Right hindlimb (tissue), 1 donor: ENCODE measurements around the gene MUL1.
"Not testable (repeated sequence)": the region's sequence is repeated elsewhere in the genome, so short reads cannot be mapped to it uniquely, and the experiment has no call there.

Experiments used
- DNase-seq: peaks from one replicate; pipeline ENCODE4 v3.0.0-alpha.2; 2018

Gene MUL1

GRCh38 chr1:20511518-20512428 is 3.8 kb upstream of the MUL1 start:
- no peak for DNase-seq

DNA sequence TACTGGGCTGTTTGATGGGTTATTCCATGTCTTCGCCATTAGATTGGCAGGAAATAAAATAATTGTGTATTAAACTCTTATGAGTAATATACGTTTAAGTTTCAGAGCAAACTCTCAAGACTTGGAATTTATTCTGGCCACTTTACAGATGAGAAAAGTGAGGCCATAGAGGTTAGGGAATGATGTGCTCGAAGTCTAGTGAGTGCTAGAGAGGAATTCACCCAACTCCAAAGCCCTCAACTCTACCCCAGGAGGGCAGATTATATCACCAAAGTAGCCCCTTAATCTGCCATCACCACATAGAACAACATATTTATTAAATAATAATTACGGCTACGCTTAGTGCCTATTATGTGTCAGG is 440 bp upstream of the MUL1 start:
- DNase-seq = no peak

DNA sequence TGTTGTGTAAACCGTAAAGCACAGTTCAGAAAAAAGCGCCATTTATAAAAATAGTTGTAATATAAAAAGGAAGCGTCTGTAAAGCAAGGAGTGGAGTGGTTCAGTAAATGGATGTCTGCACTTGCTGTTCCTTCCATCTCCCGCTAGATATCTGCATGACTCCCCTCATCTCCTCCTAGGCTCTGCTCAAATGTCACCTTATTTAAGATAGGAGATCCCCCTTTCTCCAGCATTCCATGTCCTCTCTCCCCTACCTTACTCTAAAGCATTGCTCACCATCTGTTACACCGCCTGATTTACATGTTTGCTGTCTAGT is 745 bp downstream of the MUL1 start:
- DNase-seq = no peak

DNA sequence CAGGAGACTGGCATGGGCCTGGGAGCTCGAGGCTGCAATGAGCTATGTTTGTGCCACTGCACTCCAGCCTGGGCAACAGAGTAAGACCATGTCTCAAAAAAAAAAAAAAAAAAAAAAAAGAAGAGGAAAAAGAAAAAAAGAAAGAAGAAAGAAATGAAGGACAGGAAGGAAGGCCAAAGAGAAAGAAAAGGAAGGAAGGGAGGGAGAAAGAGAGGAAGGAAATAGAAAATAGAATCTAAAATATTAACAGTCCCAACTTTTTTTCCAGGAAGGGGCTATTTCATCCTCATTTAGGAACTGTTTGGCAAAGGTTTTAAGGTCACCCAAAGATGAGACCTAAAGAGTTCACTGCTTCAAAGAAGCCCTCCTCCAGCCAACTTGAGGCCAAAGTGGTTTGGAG is 2.5 kb downstream of the MUL1 start:
- no peak for DNase-seq

GRCh38 chr1:20500716-20501115 is 7.2 kb downstream of the MUL1 start:
- DNase-seq = no peak

DNA sequence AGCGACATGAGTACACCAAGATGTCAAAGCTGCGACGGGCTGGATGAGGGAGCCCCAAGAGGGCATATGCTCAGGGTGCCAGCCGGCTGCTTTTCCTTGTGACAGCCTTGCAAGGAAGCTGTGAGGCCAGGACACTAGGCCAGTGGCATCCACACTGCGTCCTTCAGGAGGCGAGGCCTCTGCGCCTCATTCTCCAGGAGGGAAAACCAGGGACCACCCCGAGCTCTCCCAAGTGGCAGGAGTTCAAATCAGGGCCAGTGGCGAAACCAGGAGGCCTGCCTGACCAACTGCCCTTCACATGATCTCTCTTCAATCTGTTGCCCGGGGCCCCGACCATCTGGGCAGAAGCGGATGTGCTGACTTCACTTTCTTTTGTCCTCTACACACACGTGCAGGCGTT is 8.2 kb downstream of the MUL1 start:
- no peak for DNase-seq

DNA sequence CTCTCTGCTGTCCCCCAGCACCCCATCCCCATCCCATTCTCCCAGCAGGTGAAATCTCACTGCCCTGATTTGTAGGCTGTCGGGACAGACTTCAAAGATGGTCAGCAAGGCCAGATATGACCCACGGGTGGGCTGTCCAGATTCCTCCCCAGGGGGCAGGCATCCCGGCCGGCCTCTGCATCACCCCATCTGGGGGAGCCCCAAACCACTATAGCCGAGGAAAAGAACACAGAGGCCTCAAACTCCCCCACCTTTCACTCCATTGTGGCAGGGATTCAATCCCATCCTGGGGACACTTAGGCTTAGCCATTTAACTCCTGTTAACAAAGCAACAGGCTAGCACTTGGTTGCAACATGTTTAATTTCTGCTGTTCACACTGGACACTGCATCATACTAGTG is 8.8 kb downstream of the MUL1 start:
- DNase-seq = no peak

DNA sequence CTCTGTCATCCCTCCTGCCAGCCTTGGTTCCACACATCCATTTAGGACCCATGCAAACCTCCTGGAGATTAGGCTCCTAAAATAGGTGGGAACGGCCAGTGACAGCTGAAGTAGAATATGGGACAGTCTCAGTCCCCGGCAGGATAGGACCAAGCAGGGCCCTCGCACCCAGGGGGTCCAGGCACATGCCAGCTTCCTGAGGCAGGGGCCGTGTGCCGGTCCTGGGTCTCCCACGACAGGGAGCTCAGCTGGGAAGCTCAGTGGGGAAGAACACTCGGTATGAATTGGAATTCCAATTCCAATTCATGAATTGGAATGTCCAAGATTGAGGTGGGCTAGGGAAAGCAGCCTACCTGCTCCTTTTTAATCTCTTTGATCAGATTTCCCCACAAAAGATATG is 9.8 kb downstream of the MUL1 start:
- DNase-seq = no peak

DNA sequence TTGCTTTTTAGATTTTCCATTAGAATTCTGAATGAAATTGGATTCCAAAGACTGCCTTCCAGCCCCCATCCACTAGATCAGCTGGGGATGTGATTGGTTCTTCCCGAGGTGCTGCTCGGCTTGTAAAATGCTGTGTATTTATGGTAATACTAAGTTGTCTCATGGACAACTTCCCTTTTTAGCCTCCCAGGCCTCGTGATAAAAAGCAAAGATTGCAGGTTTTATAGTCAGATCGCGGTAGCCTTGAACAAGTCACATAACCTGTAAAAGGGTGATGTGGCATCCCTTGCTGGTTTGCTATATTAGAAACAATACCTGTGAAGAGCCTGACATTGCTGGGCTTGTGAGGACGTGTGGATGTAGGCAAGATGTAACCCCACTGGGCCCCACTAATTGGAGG is 10.4 kb downstream of the MUL1 start:
- no peak for DNase-seq

GRCh38 chr1:20496725-20497383 is 11.1 kb downstream of the MUL1 start:
- DNase-seq = not testable (repeated sequence)

DNA sequence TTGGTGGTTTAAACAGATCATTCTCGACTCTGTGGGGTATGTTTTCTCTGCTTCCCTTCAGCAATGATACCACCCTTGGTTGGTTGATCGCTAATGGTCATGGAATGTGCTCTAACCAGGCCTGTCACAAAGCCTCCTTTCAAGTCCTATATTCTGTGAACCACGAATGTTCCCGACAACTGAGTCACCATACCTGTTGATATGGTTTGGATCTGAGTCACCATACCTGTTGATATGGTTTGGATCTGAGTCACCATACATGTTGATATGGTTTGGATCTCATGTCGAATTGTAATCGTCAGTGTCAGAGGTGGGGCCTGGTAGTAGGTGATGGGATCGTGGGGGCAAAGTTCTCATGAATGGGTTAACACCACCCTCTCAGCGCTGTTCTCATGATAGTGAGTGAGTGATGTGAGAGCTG is 11.7 kb downstream of the MUL1 start:
- no peak for DNase-seq

DNA sequence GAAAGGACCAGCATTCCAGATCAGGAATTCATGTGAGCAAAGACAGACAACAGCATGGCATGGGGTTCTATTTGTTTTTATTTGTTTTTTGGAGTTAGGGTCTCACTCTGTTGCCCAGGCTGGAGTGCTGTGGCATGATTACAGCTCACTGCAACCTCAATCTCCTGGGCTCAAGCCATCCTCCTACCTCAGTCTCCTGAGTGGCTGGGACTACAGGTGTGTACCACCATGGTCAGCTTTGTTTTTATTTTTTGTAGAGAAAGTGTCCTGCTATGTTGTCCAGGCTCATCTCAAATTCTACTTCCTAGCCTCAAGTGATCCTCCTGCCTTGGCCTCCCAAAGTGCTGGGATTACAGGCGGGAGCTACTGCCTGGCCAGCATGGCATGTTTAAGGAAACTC is 12.3 kb downstream of the MUL1 start:
- no peak for DNase-seq

DNA sequence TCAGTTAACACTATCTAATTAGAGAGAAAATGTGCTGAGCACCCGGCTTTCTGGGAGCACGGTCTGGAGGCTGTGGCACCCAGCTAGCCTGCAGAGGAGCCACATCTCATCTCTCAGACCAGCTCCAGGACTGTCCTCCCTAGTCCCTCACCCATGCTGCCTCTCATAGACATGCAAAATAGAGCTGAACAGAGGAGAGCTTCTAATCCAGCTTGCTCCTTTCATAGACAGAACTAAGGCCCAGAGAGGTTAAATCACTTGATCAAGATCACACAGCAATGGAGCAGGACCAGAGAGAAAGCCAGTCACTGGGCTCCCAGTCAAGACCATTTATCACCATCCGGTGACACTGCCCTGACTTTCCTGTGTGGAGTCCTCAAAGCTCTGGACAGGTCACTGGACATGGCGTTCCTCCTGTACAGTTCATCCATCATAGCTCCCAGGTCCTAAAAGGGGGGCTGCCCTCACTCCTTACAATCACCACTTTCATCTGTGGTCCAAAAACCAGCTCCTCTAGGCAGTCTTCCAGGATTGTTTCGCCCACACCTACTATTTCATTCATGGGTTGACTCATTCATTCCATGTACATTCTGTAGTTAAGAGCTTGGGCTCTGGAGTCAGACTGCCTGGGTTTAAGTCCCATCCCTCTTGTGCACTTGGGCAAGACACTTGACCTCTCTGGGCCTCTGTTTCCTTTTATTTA is 13.2 kb downstream of the MUL1 start:
- no peak for DNase-seq

DNA sequence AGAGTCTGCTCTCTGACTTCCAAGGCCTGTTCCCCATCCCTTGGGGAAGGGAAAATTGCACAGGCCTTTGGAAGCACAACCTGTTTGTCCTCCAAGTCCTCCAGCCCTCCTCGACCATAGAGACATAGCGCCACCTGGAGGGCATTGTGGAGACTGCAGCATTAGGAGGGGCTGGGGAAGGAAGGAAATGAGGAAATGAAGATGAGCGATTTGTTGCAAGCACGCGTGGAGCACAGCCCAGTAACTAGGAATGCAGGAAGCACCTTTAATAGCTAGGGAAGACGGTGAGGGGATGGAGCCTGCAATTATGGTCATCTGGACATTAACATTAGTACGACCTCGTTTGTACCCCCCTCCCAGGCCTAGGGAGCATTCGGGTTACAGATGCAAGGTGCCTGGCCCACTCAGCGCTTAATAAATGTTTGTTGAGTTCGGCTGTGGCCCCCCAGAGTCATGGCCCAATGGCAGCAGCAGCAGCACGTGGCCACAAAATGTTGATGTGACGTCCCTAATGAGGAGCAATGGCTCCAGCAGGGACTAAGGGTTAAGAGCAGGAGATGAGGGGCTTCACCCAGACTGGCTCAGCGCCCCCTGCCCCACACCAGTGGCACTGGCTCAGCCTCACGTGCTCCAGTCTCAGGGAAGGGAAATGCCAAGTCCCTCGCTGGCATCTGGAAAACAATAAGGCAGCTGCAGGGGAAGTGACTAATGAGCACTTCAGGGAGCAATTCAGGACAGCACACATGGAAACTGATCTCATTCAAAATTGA is 13.9 kb downstream of the MUL1 start:
- peak; percentile 87 for DNase-seq

GRCh38 chr1:20493309-20493708 is 14.6 kb downstream of the MUL1 start:
- no peak for DNase-seq

GRCh38 chr1:20492751-20493150 is 15.2 kb downstream of the MUL1 start:
- no peak for DNase-seq

GRCh38 chr1:20491866-20492265 is 16.1 kb downstream of the MUL1 start:
- DNase-seq = no peak

GRCh38 chr1:20491178-20491577 is 16.8 kb downstream of the MUL1 start:
- no peak for DNase-seq

- DNase-seq = no peak
These were observed 20.7 kb downstream of the MUL1 start for GRCh38 chr1:20487236-20487590.

DNA sequence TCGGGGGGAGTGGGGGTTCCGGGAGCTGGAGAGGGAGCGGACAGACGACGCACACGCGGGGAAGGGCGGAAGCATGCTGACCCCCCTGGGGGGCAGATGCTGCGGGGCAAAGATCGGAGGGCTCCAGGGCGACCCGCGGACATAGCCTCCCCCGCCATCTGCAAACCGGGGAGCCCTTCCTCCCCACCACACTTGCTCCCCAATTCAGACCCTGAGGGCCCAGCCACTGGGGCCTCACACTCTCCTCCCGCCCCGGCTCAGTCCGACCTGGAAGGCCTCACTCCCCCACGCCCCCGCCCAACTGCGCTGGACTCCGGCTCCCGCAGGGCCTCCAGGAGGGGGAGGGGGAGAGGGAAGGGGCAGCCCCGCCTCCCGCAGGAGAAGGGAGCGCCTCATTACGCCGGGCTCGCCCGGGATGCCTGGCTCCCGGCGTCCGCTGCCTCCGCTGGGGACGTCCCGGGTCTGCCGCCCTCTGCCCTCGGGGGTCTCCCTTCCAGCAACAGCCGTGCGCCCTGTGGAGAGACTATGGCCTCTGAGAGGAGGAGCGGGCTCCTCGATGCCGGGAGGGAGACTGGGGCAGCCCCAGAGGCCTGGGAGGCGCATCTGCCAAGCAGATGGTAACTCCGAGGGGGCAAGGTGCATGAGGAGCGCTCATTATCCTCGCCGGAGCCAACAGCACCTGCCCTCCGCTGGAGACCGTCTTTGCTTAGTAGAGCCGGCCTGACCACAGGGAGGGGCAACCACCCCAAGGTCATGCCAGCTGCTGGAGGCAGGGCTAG is 21.3 kb downstream of the MUL1 start:
- DNase-seq = peak; percentile 63

DNA sequence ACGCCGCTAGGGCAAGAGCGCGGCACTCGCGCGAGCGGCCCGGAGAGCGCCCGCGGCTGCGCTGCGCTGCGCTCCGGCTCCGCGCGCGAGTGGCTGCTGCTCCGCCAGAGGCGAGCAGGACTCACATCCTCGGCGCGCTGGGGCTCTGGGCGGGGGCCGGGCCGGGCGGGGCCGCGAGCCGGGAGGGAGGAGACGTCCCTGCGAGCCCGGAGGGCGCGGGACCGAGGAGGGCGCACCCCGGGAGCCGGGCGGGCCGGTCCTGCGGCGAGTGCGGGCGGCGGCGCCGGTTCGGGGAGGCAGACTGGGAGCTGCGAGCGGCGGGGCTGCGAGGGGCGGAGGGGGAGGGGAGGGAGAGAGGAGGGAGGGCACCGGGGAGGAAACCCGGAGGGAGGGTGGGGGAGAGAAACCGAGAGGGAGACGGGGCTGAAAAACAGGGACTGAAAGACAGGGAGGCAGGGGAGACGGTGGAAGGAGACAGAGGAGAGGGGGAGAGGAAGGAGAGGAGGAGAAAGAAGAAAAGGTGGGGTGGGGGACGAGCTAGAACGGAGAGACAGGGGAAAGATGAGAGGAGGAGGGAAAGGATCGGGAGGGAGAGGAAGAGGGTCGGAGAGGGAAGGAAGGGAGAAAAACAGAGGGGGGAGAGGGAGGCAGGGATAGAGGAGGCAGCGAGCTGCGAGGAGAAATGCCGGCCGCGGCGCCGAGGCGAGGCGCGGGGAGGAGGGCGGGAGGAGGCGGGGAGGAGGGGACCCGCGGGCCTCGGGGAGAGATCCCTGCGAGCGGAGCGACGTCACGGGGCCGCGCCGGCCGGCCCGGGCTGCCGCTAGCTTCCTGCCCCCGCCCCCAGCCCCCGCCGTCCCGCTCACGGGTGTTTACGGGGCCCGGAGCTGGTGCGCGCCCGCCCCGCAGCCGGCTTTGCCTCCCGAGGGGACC is 22.2 kb downstream of the MUL1 start, which contains the start of gene CAMK2N1:
CAMK2N1 (minus strand) TSS at position 684 of the 930 bp plus-strand sequence. CDS start 831 bp downstream, outside the sequence.
- peak; percentile 59 for DNase-seq
